ENCODE measurements around the gene CIAO2B.

DNA sequence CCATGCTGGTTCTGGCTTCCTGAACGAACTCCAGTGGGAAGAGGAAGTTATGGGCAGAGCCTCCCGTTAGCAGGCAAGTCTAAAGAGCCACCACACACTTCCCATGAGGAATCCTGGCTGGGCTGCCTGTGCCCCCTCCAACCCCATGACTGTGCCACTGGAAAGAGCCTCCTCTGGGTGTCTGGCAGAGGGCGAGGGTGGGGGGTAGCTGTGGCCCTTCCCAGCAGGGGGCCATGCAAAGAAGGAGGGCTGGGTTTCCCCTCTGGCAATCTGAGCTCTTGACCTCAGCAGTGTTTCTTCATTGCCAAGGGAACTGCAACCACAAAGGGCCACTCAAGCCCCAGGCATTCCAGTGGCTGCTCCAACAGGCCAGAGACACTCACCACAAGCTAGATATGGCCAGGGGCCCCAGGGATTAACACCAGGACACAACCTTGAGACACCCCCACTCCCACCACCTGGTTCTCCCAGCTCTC, 7.2 kb downstream of the CIAO2B start:
- TF ChIP-seq ZFP30 (CRISPR knock-in tag; IDR thresholded peaks at IDR 0.05) (no peak), SNAI2 (CRISPR knock-in tag; IDR thresholded peaks at IDR 0.05) (no peak), TOX (CRISPR knock-in tag; IDR thresholded peaks at IDR 0.05; ENCODE audit: borderline replicate concordance) (no peak), BACH2 (CRISPR knock-in tag; IDR thresholded peaks at IDR 0.05; ENCODE audit: borderline replicate concordance) (no peak), ZC3H10 (CRISPR knock-in tag; IDR thresholded peaks at IDR 0.05) (no peak), RARB (CRISPR knock-in tag; IDR thresholded peaks at IDR 0.05) (no peak), PPARA (CRISPR knock-in tag; IDR thresholded peaks at IDR 0.05; ENCODE audit: borderline replicate concordance) (no peak), ARNTL (CRISPR knock-in tag; IDR thresholded peaks at IDR 0.05; ENCODE audit: borderline replicate concordance, low read depth) (no peak), ESRRG (CRISPR knock-in tag; IDR thresholded peaks at IDR 0.05) (no peak)
- TF ChIP-seq, protein P1, sequence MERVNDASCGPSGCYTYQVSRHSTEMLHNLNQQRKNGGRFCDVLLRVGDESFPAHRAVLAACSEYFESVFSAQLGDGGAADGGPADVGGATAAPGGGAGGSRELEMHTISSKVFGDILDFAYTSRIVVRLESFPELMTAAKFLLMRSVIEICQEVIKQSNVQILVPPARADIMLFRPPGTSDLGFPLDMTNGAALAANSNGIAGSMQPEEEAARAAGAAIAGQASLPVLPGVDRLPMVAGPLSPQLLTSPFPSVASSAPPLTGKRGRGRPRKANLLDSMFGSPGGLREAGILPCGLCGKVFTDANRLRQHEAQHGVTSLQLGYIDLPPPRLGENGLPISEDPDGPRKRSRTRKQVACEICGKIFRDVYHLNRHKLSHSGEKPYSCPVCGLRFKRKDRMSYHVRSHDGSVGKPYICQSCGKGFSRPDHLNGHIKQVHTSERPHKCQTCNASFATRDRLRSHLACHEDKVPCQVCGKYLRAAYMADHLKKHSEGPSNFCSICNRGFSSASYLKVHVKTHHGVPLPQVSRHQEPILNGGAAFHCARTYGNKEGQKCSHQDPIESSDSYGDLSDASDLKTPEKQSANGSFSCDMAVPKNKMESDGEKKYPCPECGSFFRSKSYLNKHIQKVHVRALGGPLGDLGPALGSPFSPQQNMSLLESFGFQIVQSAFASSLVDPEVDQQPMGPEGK (CRISPR knock-in tag; IDR thresholded peaks at IDR 0.05; ENCODE audit: borderline replicate concordance): no peak
- TF ChIP-seq, protein P2, sequence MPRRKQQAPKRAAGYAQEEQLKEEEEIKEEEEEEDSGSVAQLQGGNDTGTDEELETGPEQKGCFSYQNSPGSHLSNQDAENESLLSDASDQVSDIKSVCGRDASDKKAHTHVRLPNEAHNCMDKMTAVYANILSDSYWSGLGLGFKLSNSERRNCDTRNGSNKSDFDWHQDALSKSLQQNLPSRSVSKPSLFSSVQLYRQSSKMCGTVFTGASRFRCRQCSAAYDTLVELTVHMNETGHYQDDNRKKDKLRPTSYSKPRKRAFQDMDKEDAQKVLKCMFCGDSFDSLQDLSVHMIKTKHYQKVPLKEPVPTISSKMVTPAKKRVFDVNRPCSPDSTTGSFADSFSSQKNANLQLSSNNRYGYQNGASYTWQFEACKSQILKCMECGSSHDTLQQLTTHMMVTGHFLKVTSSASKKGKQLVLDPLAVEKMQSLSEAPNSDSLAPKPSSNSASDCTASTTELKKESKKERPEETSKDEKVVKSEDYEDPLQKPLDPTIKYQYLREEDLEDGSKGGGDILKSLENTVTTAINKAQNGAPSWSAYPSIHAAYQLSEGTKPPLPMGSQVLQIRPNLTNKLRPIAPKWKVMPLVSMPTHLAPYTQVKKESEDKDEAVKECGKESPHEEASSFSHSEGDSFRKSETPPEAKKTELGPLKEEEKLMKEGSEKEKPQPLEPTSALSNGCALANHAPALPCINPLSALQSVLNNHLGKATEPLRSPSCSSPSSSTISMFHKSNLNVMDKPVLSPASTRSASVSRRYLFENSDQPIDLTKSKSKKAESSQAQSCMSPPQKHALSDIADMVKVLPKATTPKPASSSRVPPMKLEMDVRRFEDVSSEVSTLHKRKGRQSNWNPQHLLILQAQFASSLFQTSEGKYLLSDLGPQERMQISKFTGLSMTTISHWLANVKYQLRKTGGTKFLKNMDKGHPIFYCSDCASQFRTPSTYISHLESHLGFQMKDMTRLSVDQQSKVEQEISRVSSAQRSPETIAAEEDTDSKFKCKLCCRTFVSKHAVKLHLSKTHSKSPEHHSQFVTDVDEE (CRISPR knock-in tag; IDR thresholded peaks at IDR 0.05): no peak
- TF ChIP-seq, protein P3, sequence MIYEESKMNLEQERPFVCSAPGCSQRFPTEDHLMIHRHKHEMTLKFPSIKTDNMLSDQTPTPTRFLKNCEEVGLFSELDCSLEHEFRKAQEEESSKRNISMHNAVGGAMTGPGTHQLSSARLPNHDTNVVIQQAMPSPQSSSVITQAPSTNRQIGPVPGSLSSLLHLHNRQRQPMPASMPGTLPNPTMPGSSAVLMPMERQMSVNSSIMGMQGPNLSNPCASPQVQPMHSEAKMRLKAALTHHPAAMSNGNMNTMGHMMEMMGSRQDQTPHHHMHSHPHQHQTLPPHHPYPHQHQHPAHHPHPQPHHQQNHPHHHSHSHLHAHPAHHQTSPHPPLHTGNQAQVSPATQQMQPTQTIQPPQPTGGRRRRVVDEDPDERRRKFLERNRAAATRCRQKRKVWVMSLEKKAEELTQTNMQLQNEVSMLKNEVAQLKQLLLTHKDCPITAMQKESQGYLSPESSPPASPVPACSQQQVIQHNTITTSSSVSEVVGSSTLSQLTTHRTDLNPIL (CRISPR knock-in tag; IDR thresholded peaks at IDR 0.05; ENCODE audit: low read depth): no peak
